Cardiac fibroblast (primary cell): ENCODE data around the gene UBE2U.
A peak's percentile ranks its signal among the peaks of the same experiment; 100 is the strongest.

Experiments used
- DNase-seq, 2 donors: peaks; one replicate each; pipeline versions ENCODE4 v3.0.0 to v3.0.0-alpha.2; 2010; ENCODE audit warnings: low read depth in 2 of 2
- H3K4me3 ChIP-seq, 2 donors: replicated peaks in 1 of 2; 1 replicate in 1 of 2; 2 replicates in 1 of 2; pipeline ENCODE4 v1.5.1; 2011; ENCODE audit warnings: low read depth in 2 of 2, low read length in 2 of 2, mild to moderate bottlenecking in 2 of 2, moderate library complexity in 1 of 2
- CTCF ChIP-seq: IDR thresholded peaks from one replicate; pipeline ENCODE4 v1.5.1; 2011; ENCODE audit warnings: low read depth, mild to moderate bottlenecking, low read length, inconsistent platforms

Gene UBE2U

GRCh38 chr1:64176659-64177058 lies 26.8 kb upstream of the UBE2U start:
- no peak for DNase-seq
- no peak overlapping the region for H3K4me3 ChIP-seq
- no peak for TF ChIP-seq CTCF

GRCh38 chr1:64179588-64179987 lies 23.8 kb upstream of the UBE2U start:
- H3K4me3 ChIP-seq: no peak overlapping the region
- DNase-seq: no peak
- TF ChIP-seq CTCF: no peak

GRCh38 chr1:64182207-64182606 lies 21.2 kb upstream of the UBE2U start:
- no peak for TF ChIP-seq CTCF

GRCh38 chr1:64183395-64184002 lies 19.9 kb upstream of the UBE2U start:
- no peak overlapping the region for H3K4me3 ChIP-seq
- peak; percentile 43 to 47 for DNase-seq

More at GRCh38 chr1:64182207-64182606, 21.2 kb upstream of the UBE2U start:
- H3K4me3 ChIP-seq: no peak overlapping the region
- DNase-seq: no peak

GRCh38 chr1:64184003-64184440 lies 19.4 kb upstream of the UBE2U start:
- peak; percentile 62 to 86 for DNase-seq
- no peak for TF ChIP-seq CTCF
- H3K4me3 ChIP-seq: no peak overlapping the region

More at GRCh38 chr1:64183395-64184002, 19.9 kb upstream of the UBE2U start:
- TF ChIP-seq CTCF: no peak

- DNase-seq: no peak
Observed at GRCh38 chr1:64186138-64186897, 17.1 kb upstream of the UBE2U start.

More at GRCh38 chr1:64186138-64186897, 17.1 kb upstream of the UBE2U start:
- no peak for TF ChIP-seq CTCF
- no peak overlapping the region for H3K4me3 ChIP-seq
